ENCODE data around the gene NFIA.

DNA sequence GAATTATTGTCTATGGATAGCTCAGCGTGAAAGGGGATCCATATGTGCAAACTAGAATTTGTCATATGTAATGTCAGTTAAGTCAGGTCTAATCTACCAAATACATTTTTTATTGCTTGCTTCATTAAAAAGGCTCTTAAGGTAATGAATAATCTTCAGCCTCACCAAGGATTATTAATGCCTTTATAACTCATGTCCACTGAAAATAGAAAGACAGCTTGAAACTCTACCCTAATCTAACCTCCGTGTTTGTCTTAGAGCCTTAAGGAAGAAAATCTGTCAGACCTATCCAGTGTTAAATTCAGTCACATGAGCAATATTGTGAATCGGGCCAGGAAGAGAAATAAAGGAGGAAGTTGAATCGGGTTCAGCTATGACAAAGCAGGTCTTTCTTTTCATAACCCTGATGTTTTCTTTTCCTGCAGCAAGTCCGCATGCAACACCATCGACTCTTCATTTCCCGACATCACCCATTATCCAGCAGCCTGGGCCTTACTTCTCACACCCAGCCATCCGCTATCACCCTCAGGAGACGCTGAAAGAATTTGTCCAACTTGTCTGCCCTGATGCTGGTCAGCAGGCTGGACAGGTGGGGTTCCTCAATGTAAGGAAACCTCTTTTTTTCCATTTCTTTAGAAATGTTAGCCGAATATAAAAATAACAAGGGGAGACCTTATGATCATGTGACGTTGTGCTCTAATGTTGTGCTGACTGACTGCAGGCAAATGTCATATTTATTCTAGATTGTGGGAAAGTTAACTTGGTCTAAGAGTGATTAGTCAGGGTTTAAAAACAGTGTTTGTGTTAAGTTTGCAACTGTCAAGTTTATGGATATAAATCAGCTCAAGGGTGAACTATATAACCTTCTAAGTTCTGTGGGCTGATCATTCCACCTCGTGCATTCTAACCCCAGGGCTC lies 321.6 kb downstream of the NFIA start:
- TF ChIP-seq, protein P1, sequence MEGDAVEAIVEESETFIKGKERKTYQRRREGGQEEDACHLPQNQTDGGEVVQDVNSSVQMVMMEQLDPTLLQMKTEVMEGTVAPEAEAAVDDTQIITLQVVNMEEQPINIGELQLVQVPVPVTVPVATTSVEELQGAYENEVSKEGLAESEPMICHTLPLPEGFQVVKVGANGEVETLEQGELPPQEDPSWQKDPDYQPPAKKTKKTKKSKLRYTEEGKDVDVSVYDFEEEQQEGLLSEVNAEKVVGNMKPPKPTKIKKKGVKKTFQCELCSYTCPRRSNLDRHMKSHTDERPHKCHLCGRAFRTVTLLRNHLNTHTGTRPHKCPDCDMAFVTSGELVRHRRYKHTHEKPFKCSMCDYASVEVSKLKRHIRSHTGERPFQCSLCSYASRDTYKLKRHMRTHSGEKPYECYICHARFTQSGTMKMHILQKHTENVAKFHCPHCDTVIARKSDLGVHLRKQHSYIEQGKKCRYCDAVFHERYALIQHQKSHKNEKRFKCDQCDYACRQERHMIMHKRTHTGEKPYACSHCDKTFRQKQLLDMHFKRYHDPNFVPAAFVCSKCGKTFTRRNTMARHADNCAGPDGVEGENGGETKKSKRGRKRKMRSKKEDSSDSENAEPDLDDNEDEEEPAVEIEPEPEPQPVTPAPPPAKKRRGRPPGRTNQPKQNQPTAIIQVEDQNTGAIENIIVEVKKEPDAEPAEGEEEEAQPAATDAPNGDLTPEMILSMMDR (optimal IDR thresholded peaks at IDR 0.05 in 1 of 3, IDR thresholded peaks at IDR 0.05 in 1 of 3, conservative IDR thresholded peaks at IDR 0.05 in 1 of 3; ENCODE audit: extremely low read depth in 1 of 3, insufficient read depth in 2 of 3, low read length in 3 of 3): no peak
- no peak for TF ChIP-seq EZH2 (IDR thresholded peaks at IDR 0.05; ENCODE audit: low read length)
